Brain microvascular endothelial cell (primary cell): ENCODE results near the gene KIRREL1.

Experiments used
- DNase-seq: peaks from one replicate; pipeline ENCODE4 v3.0.0-alpha.2; 2020
- H3K27ac ChIP-seq: fragments of 250-450 bp; sonication (Bioruptor Pico); 2 replicates; pipeline ENCODE4 v1.5.1; 2020; ENCODE audit warnings: mild to moderate bottlenecking, moderate library complexity
- H3K27me3 ChIP-seq: fragments of 250-450 bp; sonication (Bioruptor Pico); replicated peaks from 2 replicates; pipeline ENCODE4 v1.5.1; 2020; ENCODE audit warnings: mild to moderate bottlenecking
- H3K36me3 ChIP-seq: fragments of 250-450 bp; sonication (Bioruptor Pico); replicated peaks from 2 replicates; pipeline ENCODE4 v1.5.1; 2020; ENCODE audit warnings: mild to moderate bottlenecking
- H3K4me3 ChIP-seq: 2 replicates; pipeline ENCODE4 v1.5.1; 2011; ENCODE audit warnings: low read depth, mild to moderate bottlenecking, control low read depth, low read length, moderate library complexity
- in situ Hi-C: cut with HindIII; loops from 2 replicates; pipeline ENCODE4 v1.10.0; 2017; ENCODE audit warnings: low sequenced_read_pairs, low pct_ligation_motif_present
- TF ChIP-seq, protein P1 (sequence below): IDR thresholded peaks from 2 replicates; pipeline ENCODE4 v1.5.1; 2011; ENCODE audit warnings: low read depth, mild to moderate bottlenecking, moderate library complexity, low read length, control low read depth, inconsistent platforms; ENCODE audit errors: missing control alignments

Gene KIRREL1

DNA sequence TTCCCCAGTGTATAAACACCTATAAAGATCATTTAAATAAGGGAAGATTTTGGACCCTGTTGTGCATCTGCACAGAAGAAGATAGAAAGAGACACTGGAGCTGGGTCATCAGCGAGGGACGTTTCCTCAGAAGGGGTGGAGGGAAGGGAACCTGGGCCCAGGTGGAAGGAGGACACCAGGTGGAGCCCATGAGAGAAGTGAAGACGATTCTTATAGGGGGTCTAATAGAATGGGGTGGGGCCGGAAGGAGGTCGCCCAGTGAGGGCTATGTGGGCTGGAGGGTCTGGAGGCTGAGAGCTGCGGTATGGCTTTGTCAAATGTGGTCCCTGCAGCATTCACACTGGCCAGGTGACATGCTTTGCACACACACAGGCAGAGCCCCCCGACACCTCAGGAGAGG, 13.7 kb downstream of the KIRREL1 start:
- DNase-seq: no peak
- TF ChIP-seq, protein P1, sequence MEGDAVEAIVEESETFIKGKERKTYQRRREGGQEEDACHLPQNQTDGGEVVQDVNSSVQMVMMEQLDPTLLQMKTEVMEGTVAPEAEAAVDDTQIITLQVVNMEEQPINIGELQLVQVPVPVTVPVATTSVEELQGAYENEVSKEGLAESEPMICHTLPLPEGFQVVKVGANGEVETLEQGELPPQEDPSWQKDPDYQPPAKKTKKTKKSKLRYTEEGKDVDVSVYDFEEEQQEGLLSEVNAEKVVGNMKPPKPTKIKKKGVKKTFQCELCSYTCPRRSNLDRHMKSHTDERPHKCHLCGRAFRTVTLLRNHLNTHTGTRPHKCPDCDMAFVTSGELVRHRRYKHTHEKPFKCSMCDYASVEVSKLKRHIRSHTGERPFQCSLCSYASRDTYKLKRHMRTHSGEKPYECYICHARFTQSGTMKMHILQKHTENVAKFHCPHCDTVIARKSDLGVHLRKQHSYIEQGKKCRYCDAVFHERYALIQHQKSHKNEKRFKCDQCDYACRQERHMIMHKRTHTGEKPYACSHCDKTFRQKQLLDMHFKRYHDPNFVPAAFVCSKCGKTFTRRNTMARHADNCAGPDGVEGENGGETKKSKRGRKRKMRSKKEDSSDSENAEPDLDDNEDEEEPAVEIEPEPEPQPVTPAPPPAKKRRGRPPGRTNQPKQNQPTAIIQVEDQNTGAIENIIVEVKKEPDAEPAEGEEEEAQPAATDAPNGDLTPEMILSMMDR: no peak
- no peak overlapping the region for H3K27ac ChIP-seq
- in situ Hi-C loops: no loop called here
- no peaks in the 10 kb centered on the region for H3K36me3 ChIP-seq
- no peak overlapping the region for H3K4me3 ChIP-seq
- no peaks in the 10 kb centered on the region for H3K27me3 ChIP-seq

DNA sequence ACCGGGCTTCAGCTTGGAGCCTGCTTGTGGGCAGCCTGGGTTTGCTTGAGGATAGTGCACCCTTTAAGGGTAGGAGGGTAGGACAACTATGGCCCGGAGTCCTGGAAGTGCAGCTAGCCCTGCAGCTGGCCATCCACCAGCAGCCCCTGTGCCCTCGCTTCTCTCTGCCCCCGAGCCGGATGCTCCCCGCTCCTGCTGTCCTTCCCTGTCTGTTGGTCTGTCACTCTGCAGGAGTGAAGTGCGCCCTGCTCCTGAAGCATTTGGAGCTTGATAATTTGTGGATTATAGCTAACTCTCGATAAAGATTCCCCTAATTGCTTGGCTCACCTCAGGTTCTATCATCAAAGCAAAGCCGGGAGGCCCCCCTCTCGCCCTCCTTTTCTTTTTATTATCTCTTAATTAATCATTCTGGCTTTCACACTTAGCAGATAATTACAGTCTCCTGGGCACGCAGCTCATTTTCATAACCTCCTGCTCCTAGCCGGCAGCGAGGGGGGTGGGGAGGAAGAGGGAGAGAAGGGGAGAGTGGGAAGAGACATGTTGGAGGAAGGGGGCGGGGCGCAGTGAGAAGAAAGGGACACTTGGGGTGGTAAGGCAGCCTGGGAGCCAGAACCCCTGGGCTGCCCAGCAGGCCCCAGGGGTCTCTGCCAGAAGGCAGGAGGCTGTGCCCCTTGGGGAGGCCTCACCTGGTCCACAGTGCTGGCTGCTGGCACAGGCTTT, 14.4 kb downstream of the KIRREL1 start:
- in situ Hi-C loops: no loop called here
- no peak for DNase-seq
- Histone ChIP-seq H3K36me3 (no peaks in the 10 kb centered on the region), H3K27ac (no peak overlapping the region), H3K27me3 (no peaks in the 10 kb centered on the region), H3K4me3 (no peak overlapping the region)
- TF ChIP-seq, protein P1: no peak

DNA sequence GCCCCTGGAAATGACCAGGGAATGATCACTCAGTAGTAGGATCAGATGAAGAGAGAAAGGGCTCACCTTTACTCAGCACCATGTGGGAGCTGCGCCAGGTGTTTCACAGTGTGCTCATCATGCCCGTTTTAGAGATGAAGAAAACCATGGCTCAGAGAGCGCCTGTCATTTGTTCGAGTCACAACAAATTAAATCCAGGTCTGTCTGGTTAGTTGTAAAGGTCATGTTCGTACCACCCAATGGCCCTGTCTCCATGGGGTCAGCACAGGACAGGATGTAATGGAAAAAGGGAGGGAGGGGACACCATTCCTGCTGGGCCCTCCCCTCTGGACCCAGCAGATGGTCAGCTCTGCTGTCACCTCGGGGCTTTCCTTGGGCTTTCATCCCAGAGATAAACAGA, 15.2 kb downstream of the KIRREL1 start:
- in situ Hi-C loops: no loop called here
- no peak overlapping the region for H3K4me3 ChIP-seq
- no peaks in the 10 kb centered on the region for H3K27me3 ChIP-seq
- TF ChIP-seq, protein P1: no peak
- no peak for DNase-seq
- peaks cover 1% of the 10 kb centered on the region for H3K36me3 ChIP-seq
- peak overlapping the region; percentile 94 for H3K27ac ChIP-seq

DNA sequence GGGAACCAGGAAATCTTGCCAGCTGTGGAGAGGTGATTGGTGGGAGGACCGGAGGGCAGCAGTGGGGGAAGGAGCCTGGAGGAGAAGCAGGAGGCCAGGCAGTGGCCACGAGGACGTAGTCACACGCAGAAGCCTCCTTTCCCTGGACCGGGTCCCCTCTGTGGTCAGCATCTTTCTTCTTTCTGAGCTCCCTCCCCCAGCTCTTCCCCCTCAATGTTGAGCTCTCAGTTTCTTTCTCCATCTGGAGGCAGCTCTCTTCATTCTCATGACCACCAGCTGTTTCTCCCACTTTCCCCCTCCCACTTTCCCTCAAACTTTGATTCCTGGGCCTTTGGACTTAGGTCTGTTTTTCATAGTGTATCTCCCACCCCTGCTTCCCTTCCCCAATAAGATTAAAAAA, 18.3 kb downstream of the KIRREL1 start:
- Histone ChIP-seq H3K27ac (peak overlapping the region; percentile 94), H3K27me3 (no peaks in the 10 kb centered on the region), H3K4me3 (no peak overlapping the region), H3K36me3 (peaks cover 3% of the 10 kb centered on the region)
- in situ Hi-C loops: no loop called here
- TF ChIP-seq, protein P1: no peak
- no peak for DNase-seq

DNA sequence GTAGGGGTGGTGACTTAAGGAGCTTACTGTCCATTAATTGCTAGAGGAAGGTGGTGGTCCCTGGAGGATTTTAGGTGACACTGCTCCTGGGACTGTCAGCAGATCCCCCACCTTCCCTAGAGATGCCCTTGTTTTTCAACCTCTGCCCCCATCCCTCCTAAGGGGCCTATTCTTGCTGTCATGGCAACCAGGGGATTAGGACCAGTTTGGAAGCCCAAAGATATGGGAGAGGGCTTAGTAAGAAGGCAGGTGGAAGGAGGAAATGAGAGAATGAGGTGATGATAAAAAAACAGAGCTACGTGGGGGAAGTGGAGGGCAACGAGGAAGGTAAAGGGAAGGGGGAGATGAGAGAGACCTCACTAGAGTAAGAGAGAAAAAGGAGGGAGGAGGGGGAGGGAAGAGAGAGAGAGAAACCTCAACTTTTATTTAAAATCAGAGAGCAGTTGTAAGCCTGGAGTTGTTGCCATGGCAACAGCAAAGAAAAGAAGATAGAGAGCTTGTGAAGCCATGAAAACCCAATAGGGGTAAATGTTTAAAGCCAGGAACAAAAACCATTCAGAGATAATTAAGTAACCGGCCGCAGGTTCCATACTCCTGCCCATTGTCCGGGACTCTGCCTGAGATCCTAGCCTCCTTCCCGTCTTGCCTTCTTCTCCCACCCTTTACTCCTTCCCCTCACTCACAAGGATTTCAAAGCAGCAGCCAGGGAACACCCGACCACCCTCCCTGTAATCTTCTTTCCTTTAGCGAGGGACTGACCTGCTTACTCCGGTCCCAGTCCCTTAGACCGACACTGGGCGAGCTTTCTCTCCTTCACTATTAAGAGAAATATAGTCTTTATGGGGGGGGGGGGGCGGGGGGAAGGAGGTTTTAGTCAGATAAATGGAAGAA, 20.6 kb downstream of the KIRREL1 start:
- TF ChIP-seq, protein P1: no peak
- H3K27me3 ChIP-seq: no peaks in the 10 kb centered on the region
- DNase-seq: no peak
- peaks cover 3% of the 10 kb centered on the region for H3K36me3 ChIP-seq
- no peak overlapping the region for H3K4me3 ChIP-seq
- in situ Hi-C loops: no loop called here
- H3K27ac ChIP-seq: no peak overlapping the region
